Measurements from ENCODE around the gene CCR7.

Gene CCR7

GRCh38 chr17:40564883-40565768 is at the start of gene CCR7:
TSS of gene CCR7 (minus strand) at chr17:40565472. CDS start at chr17:40565409, 63 bp downstream.
- DNase-seq: peak; percentile 68

- no peak for DNase-seq
These were observed 49.3 kb upstream of the CCR7 start for GRCh38 chr17:40614431-40615067.

GRCh38 chr17:40613467-40614154 is 48.3 kb upstream of the CCR7 start:
- no peak for DNase-seq

GRCh38 chr17:40612599-40613244 is 47.5 kb upstream of the CCR7 start:
- no peak for DNase-seq

- no peak for DNase-seq
These were observed 46.7 kb upstream of the CCR7 start for GRCh38 chr17:40611840-40612474.

- DNase-seq: no peak
These were observed 45.1 kb upstream of the CCR7 start for GRCh38 chr17:40610359-40610758.

- DNase-seq: no peak
These were observed 42.8 kb upstream of the CCR7 start for GRCh38 chr17:40608061-40608581.

GRCh38 chr17:40607641-40608040 is 42.4 kb upstream of the CCR7 start:
- DNase-seq: no peak

- DNase-seq: no peak
These were observed 41.5 kb upstream of the CCR7 start for GRCh38 chr17:40606548-40607353.

- peak; percentile 51 for DNase-seq
These were observed 40.0 kb upstream of the CCR7 start for GRCh38 chr17:40605306-40605705.

GRCh38 chr17:40604327-40605080 is 39.2 kb upstream of the CCR7 start:
- DNase-seq: no peak

GRCh38 chr17:40602445-40603443 is 37.5 kb upstream of the CCR7 start:
- no peak for DNase-seq

GRCh38 chr17:40600486-40601046 is 35.3 kb upstream of the CCR7 start:
- no peak for DNase-seq

GRCh38 chr17:40599468-40599763 is 34.1 kb upstream of the CCR7 start:
- no peak for DNase-seq

GRCh38 chr17:40598619-40599467 is 33.6 kb upstream of the CCR7 start:
- DNase-seq: peak; percentile 73

- DNase-seq: no peak
These were observed 33.0 kb upstream of the CCR7 start for GRCh38 chr17:40598301-40598618.

GRCh38 chr17:40597556-40598300 is 32.5 kb upstream of the CCR7 start:
- DNase-seq: no peak

- DNase-seq: no peak
These were observed 31.9 kb upstream of the CCR7 start for GRCh38 chr17:40597156-40597555.

All from activated T-cell treated with anti-CD3 and anti-CD28 coated beads for 4 hours (primary cell).